ENCODE measurements around the gene GRM1.

GRM1 gene

GRCh38 chr6:146273490-146273889 lies 244.6 kb downstream of the GRM1 start:
- DNase-seq (ENCODE audit: low read depth in 2 of 2): no peak

GRCh38 chr6:146277142-146277541 lies 248.3 kb downstream of the GRM1 start:
- no peak for DNase-seq (ENCODE audit: low read depth in 2 of 2)

- no peak for DNase-seq (ENCODE audit: low read depth in 2 of 2)
These were observed 252.9 kb downstream of the GRM1 start for GRCh38 chr6:146281651-146282362.

GRCh38 chr6:146282837-146283236 lies 254.0 kb downstream of the GRM1 start:
- no peak for DNase-seq (ENCODE audit: low read depth in 2 of 2)

GRCh38 chr6:146284311-146284710 lies 255.4 kb downstream of the GRM1 start:
- no peak for DNase-seq (ENCODE audit: low read depth in 2 of 2)

- DNase-seq (ENCODE audit: low read depth in 2 of 2): no peak
These were observed 258.1 kb downstream of the GRM1 start for GRCh38 chr6:146286961-146287360.

DNA sequence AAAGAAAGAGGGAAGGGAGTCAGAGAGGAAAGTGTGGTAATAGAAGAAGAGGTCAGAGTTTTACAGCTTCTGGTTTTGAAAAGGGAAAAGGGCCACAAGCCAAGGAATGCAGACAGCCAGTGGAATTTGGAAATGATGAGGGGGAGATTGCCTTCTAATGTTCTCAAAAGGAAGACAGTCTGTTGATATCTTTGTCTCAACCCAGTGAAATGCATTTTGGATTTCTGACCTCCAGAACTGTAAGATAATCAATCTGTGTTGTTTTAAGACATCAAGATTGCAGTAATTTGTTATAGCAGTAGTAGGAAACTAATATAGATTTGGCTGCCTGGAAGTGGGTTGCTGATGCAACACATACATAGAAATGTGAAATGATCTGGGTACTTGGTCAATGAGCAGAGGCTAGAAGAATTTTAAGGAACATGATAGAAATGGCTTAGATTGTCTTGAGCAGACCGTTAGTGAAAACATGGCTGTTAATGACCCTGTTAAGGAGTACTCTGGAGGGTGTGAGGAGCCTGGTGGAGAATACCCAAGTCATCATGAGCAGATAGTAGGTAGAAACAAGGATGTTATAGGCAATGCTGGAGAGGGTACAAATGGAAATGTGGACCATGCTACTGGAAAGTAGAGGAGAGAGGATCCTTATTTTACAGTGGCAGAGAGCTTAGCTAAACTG lies 259.0 kb downstream of the GRM1 start:
- DNase-seq (ENCODE audit: low read depth in 2 of 2): no peak

GRCh38 chr6:146289816-146290588 lies 261.1 kb downstream of the GRM1 start:
- DNase-seq (ENCODE audit: low read depth in 2 of 2): no peak

GRCh38 chr6:146290589-146290901 lies 261.7 kb downstream of the GRM1 start:
- DNase-seq (ENCODE audit: low read depth in 2 of 2): no peak

DNA sequence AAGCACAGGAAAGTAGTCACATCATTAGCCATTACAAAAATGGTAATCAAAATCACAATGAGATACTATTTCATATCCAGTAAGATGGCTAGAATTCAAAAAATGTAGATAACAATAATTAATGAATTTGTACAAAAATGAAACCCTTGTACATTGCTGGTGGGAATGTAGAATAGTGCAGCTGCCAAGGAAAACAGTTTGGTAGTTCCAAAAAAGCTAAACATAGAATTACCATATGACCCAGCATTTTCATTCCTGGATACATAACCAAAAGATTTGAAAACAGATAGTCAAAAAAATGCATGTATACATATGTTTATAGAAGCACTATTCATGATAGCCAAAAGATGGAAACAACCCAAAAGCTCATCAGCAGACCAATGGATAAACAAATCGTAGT lies 263.6 kb downstream of the GRM1 start:
- no peak for DNase-seq (ENCODE audit: low read depth in 2 of 2)

GRCh38 chr6:146295695-146296094 lies 266.8 kb downstream of the GRM1 start:
- DNase-seq (ENCODE audit: low read depth in 2 of 2): no peak

DNA sequence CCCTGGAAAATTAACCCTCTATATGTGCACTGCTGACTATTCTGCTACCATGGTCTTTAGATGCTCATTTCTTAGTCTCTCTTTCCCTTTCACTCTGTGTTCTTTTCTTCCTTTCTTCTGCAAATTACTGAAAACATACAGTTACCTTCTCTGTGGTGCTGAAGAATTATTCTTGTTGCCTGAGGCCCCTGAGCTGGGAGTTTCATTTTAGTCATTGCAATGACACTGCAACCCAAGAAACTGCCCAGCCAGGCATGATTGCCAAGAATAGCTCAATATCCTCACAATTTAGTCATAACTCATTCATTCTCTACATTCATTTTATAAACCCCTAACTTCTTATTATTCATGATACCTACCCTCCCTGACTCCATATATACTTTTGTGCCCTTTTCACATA lies 269.0 kb downstream of the GRM1 start:
- no peak for DNase-seq (ENCODE audit: low read depth in 2 of 2)

GRCh38 chr6:146300521-146300920 lies 271.7 kb downstream of the GRM1 start:
- no peak for DNase-seq (ENCODE audit: low read depth in 2 of 2)

DNA sequence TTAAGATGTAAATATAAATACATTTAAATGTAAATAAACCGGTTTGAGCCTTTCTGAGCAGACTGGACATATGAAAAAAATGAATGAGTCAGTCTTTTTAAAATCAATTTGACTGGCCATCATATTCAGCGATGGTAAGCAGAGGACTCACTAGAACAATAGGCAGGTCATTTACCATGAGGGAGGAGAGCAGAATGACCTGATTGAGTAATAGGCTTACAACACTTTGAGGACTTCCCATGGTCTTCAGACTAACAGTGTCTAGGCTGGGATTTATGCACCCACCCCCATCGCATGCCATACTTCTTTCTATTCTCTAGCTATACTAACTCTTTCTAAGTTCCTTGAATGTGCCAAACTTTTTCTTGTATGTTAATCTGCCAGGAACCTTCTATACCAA lies 272.9 kb downstream of the GRM1 start:
- DNase-seq (ENCODE audit: low read depth in 2 of 2): no peak

- DNase-seq (ENCODE audit: low read depth in 2 of 2): no peak
These were observed 274.1 kb downstream of the GRM1 start for GRCh38 chr6:146302994-146303393.

DNA sequence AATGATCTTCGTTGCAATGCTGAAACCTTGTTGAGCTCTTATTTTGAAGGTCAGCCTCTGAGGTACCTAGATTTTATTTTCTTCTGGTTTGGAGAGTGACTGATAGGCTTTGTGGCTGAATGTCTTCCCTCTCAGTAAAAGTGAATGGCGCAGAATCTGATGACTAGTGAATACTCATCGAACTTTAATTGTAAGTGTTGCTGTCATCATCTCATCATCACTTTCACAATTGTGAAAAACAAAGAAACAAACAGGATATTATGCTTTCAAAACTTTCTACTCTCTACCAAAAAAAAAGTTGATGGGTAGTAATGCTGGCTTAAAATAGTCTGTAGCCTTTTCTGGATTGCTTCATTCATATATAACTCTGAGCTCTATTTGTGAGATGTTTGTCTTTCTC lies 275.3 kb downstream of the GRM1 start:
- no peak for DNase-seq (ENCODE audit: low read depth in 2 of 2)

DNA sequence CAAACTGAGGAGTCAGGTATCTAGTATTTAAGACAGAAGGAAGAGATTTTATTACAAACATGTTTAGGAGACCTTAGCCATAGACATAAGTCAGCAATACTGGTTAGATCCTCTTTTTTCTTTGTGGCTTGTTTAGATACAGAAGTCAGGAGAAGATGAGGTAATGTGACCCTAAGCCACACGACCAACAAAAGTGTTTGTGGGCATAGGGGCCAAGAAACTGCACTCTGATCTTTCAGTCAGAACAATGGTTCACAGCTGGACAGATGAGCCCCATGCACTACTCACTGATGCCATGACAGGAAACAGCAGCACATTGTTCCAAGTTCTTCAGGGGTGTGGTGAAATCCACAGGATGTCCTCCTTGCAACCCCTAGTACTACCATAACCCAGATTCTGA lies 276.2 kb downstream of the GRM1 start:
- DNase-seq (ENCODE audit: low read depth in 2 of 2): no peak

- no peak for DNase-seq (ENCODE audit: low read depth in 2 of 2)
These were observed 277.1 kb downstream of the GRM1 start for GRCh38 chr6:146305951-146306350.

DNA sequence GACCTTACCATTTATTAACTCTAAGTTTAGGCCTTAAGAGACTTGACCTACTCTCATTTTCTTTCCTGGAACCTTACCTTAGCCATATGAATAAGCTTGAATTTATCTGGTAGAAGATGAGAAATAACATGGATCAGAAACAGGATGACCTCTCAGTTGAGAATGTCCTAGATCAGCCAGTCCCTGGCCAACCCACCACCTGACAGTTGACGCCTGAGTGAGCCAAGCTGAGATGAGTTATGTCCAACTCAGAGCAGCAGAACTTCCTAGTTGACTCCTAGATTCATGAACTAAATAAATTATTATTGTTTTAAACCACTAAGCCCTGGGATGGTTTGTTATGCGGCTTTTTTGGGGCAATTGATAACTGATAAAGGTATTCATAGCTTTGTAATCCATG lies 281.8 kb downstream of the GRM1 start:
- no peak for DNase-seq (ENCODE audit: low read depth in 2 of 2)

GRCh38 chr6:146311079-146311478 lies 282.2 kb downstream of the GRM1 start:
- DNase-seq (ENCODE audit: low read depth in 2 of 2): no peak

DNA sequence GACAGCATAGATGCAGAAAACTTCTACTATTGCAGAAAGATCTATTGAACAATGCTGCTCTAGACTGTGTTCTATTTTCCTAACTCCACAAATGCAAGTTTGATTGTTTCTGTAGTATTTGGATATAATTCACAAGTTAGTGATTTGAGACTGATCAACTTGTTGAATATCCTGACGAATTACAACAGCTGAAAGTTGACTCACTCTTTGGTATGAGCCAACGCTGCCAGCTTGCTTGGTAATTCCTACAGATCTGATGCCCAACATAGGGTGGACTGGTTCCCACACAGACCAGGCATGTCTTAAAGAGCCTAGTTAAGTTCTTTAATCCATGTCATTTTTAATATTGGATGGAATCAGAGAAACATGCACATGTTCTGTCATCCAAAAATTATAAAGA lies 283.7 kb downstream of the GRM1 start:
- DNase-seq (ENCODE audit: low read depth in 2 of 2): no peak

DNA sequence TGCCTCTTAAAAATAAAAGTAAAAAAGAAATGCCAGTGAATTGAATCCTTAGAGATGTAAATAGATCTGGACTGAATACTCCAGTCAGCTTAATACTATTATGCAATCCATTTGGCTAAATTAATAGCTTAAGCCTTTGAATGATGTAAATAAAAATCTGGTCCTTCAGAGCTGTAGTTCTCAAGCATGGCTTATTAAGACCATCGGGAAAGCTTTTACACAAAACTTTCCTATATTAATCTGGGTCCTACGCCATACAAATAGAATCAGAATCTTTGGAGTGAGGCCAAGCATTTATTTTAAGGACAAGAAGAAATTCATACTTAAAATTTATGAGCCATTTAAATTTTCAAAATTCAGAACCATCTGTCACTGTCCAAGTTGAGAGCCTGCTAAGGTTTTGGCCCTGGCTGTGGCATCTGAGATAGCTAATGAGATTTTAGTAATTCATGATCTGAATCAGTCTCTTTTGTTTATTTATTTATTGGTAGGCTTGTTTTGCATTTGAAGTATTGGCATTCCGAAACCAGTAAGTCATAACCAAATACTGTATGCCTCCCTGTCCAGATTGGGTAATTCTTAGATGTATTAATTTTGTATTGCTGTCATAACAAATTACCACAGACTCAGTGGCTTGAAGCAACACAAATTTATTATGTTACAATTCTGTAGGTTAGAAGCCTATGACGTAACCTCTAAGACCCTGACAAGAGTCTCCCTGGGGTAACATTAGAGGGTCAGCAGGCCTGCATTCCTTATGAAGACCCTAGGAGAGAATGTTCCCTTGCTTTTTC lies 286.7 kb downstream of the GRM1 start:
- no peak for DNase-seq (ENCODE audit: low read depth in 2 of 2)

All from stimulated activated CD8-positive, alpha-beta memory T cell treated with anti-CD3 and anti-CD28 coated beads, Interleukin-7, amount 100 ng/mL, for 4 hours (primary cell).